Muscle layer of duodenum (tissue), 2 donors: ENCODE data around the gene PHACTR3.

ENCODE experiments used
- H3K27ac ChIP-seq: one replicate; pipeline ENCODE4 v1.7.0; 2013; ENCODE audit warnings: mild to moderate bottlenecking, low read length
- H3K27me3 ChIP-seq: one replicate; pipeline ENCODE4 v1.7.0; 2013; ENCODE audit warnings: low read depth, mild to moderate bottlenecking, control low read depth, low read length
- H3K36me3 ChIP-seq, 2 donors: one replicate each; pipeline ENCODE4 v1.7.0; 2013; ENCODE audit warnings: low read length in 2 of 2, control low read depth in 1 of 2, mild to moderate bottlenecking in 1 of 2; ENCODE audit not compliant: insufficient read depth in 2 of 2, control insufficient read depth in 1 of 2
- H3K4me1 ChIP-seq, 2 donors: one replicate each; pipeline ENCODE4 v1.7.0; 2013; ENCODE audit warnings: low read length in 2 of 2, mild to moderate bottlenecking in 2 of 2, control low read depth in 1 of 2, moderate library complexity in 1 of 2; ENCODE audit not compliant: insufficient read depth in 2 of 2, control insufficient read depth in 1 of 2
- H3K4me3 ChIP-seq, 2 donors: one replicate each; pipeline ENCODE4 v1.7.0; 2013; ENCODE audit warnings: low read length in 2 of 2, low read depth in 1 of 2, mild to moderate bottlenecking in 1 of 2
- H3K9me3 ChIP-seq, 2 donors: one replicate each; pipeline ENCODE4 v1.7.0; 2013; ENCODE audit warnings: low read length in 2 of 2, control low read depth in 1 of 2, mild to moderate bottlenecking in 1 of 2; ENCODE audit not compliant: control insufficient read depth in 1 of 2
- donor health status: healthy.

Gene PHACTR3

GRCh38 chr20:59667981-59668515 lies 63.7 kb downstream of the PHACTR3 start:
- H3K9me3 ChIP-seq = no peaks in the 10 kb centered on the region
- H3K4me3 ChIP-seq = no peak overlapping the region
- H3K27me3 ChIP-seq = no peaks in the 10 kb centered on the region
- H3K27ac ChIP-seq = no peak overlapping the region
- no peaks in the 10 kb centered on the region for H3K4me1 ChIP-seq
- H3K36me3 ChIP-seq = no peaks in the 10 kb centered on the region

GRCh38 chr20:59668926-59669850 lies 64.8 kb downstream of the PHACTR3 start:
- Histone ChIP-seq H3K4me3 (no peak overlapping the region), H3K27ac (no peak overlapping the region), H3K4me1 (no peaks in the 10 kb centered on the region), H3K36me3 (no peaks in the 10 kb centered on the region), H3K27me3 (no peaks in the 10 kb centered on the region), H3K9me3 (no peaks in the 10 kb centered on the region)

- no peaks in the 10 kb centered on the region for H3K36me3 ChIP-seq
- H3K27ac ChIP-seq = no peak overlapping the region
- H3K9me3 ChIP-seq = no peaks in the 10 kb centered on the region
- no peak overlapping the region for H3K4me3 ChIP-seq
- no peaks in the 10 kb centered on the region for H3K27me3 ChIP-seq
- H3K4me1 ChIP-seq = no peaks in the 10 kb centered on the region
These were observed 66.6 kb downstream of the PHACTR3 start for GRCh38 chr20:59670786-59671492.

- no peak overlapping the region for H3K27ac ChIP-seq
- H3K4me3 ChIP-seq = no peak overlapping the region
- H3K36me3 ChIP-seq = no peaks in the 10 kb centered on the region
These were observed 67.5 kb downstream of the PHACTR3 start for GRCh38 chr20:59671661-59672471.

GRCh38 chr20:59672576-59672975 lies 68.2 kb downstream of the PHACTR3 start:
- Histone ChIP-seq H3K9me3 (no peaks in the 10 kb centered on the region), H3K36me3 (no peaks in the 10 kb centered on the region), H3K27ac (no peak overlapping the region), H3K4me3 (no peak overlapping the region), H3K27me3 (no peaks in the 10 kb centered on the region), H3K4me1 (no peaks in the 10 kb centered on the region)

More at GRCh38 chr20:59671661-59672471, 67.5 kb downstream of the PHACTR3 start:
- Histone ChIP-seq H3K27me3 (no peaks in the 10 kb centered on the region), H3K4me1 (no peaks in the 10 kb centered on the region), H3K9me3 (no peaks in the 10 kb centered on the region)

- H3K36me3 ChIP-seq = no peaks in the 10 kb centered on the region
- H3K27me3 ChIP-seq = no peaks in the 10 kb centered on the region
- H3K9me3 ChIP-seq = no peaks in the 10 kb centered on the region
- H3K4me3 ChIP-seq = no peak overlapping the region
- H3K27ac ChIP-seq = no peak overlapping the region
- peaks cover 0 to 6% of the 10 kb centered on the region in 2 donors for H3K4me1 ChIP-seq
These were observed 69.1 kb downstream of the PHACTR3 start for GRCh38 chr20:59673288-59673997.

GRCh38 chr20:59673998-59674445 lies 69.7 kb downstream of the PHACTR3 start:
- no peaks in the 10 kb centered on the region for H3K27me3 ChIP-seq
- H3K9me3 ChIP-seq = no peaks in the 10 kb centered on the region
- no peak overlapping the region for H3K27ac ChIP-seq
- H3K36me3 ChIP-seq = no peaks in the 10 kb centered on the region
- peaks cover 0 to 6% of the 10 kb centered on the region in 2 donors for H3K4me1 ChIP-seq
- no peak overlapping the region for H3K4me3 ChIP-seq

- Histone ChIP-seq H3K27me3 (no peaks in the 10 kb centered on the region), H3K36me3 (no peaks in the 10 kb centered on the region), H3K27ac (no peak overlapping the region), H3K4me3 (no peak overlapping the region), H3K4me1 (peaks cover 0 to 6% of the 10 kb centered on the region in 2 donors), H3K9me3 (no peaks in the 10 kb centered on the region)
These were observed 71.9 kb downstream of the PHACTR3 start for GRCh38 chr20:59676126-59676850.

GRCh38 chr20:59676851-59677182 lies 72.5 kb downstream of the PHACTR3 start:
- no peak overlapping the region for H3K27ac ChIP-seq
- H3K4me1 ChIP-seq = peaks cover 0 to 6% of the 10 kb centered on the region in 2 donors
- no peaks in the 10 kb centered on the region for H3K27me3 ChIP-seq
- no peak overlapping the region for H3K4me3 ChIP-seq
- no peaks in the 10 kb centered on the region for H3K36me3 ChIP-seq
- no peaks in the 10 kb centered on the region for H3K9me3 ChIP-seq

- Histone ChIP-seq H3K9me3 (no peaks in the 10 kb centered on the region), H3K27me3 (no peaks in the 10 kb centered on the region), H3K27ac (no peak overlapping the region), H3K4me3 (no peak overlapping the region), H3K36me3 (no peaks in the 10 kb centered on the region), H3K4me1 (peaks cover 0 to 6% of the 10 kb centered on the region in 2 donors)
These were observed 73.2 kb downstream of the PHACTR3 start for GRCh38 chr20:59677586-59677985.
